CD4-positive, alpha-beta T cell treated with Interferon gamma for 1 hour (primary cell): ENCODE measurements around the gene TMEM150C.
"Not testable (repeated sequence)": the region's sequence is repeated elsewhere in the genome, so short reads cannot be mapped to it uniquely, and the experiment has no call there.

Experiments
- DNase-seq: peaks from one replicate; pipeline ENCODE4 v3.0.0-alpha.2; 2020

TMEM150C gene

GRCh38 chr4:82510216-82510615, 51.6 kb downstream of the TMEM150C start:
- no peak for DNase-seq

- DNase-seq: no peak
Observed at GRCh38 chr4:82508806-82509428, 52.9 kb downstream of the TMEM150C start.

GRCh38 chr4:82508011-82508410, 53.8 kb downstream of the TMEM150C start:
- DNase-seq: no peak

GRCh38 chr4:82501154-82501442, 60.7 kb downstream of the TMEM150C start:
- no peak for DNase-seq

- DNase-seq: no peak
Observed at GRCh38 chr4:82500435-82501153, 61.2 kb downstream of the TMEM150C start.

- DNase-seq: no peak
Observed at GRCh38 chr4:82499738-82500434, 61.9 kb downstream of the TMEM150C start.

- DNase-seq: no peak
Observed at GRCh38 chr4:82496349-82496748, 65.4 kb downstream of the TMEM150C start.

GRCh38 chr4:82495666-82496065, 66.1 kb downstream of the TMEM150C start:
- DNase-seq: no peak

- DNase-seq: no peak
Observed at GRCh38 chr4:82493721-82494425, 67.9 kb downstream of the TMEM150C start.

- no peak for DNase-seq
Observed at GRCh38 chr4:82491251-82491960, 70.4 kb downstream of the TMEM150C start.

- DNase-seq: no peak
Observed at GRCh38 chr4:82489987-82490386, 71.8 kb downstream of the TMEM150C start.

- no peak for DNase-seq
Observed at GRCh38 chr4:82489076-82489475, 72.7 kb downstream of the TMEM150C start.

- no peak for DNase-seq
Observed at GRCh38 chr4:82484996-82485783, 76.6 kb downstream of the TMEM150C start.

- no peak for DNase-seq
Observed at GRCh38 chr4:82482387-82482786, 79.4 kb downstream of the TMEM150C start.

GRCh38 chr4:82481506-82481840, 80.3 kb downstream of the TMEM150C start:
- no peak for DNase-seq

GRCh38 chr4:82480771-82481505, 80.8 kb downstream of the TMEM150C start:
- no peak for DNase-seq

- DNase-seq: no peak
Observed at GRCh38 chr4:82479562-82479961, 82.2 kb downstream of the TMEM150C start.

- DNase-seq: not testable (repeated sequence)
Observed at GRCh38 chr4:82477469-82477868, 84.3 kb downstream of the TMEM150C start.

GRCh38 chr4:82475931-82476330, 85.9 kb downstream of the TMEM150C start:
- not testable (repeated sequence) for DNase-seq

GRCh38 chr4:82473621-82474164, 88.1 kb downstream of the TMEM150C start:
- no peak for DNase-seq

- DNase-seq: not testable (repeated sequence)
Observed at GRCh38 chr4:82473080-82473479, 88.7 kb downstream of the TMEM150C start.
